ENCODE results near the gene ZNF774.
A peak's percentile ranks its signal among the peaks of the same experiment; 100 is the strongest.
"Not testable (repeated sequence)": the region's sequence is repeated elsewhere in the genome, so short reads cannot be mapped to it uniquely, and the experiment has no call there.

Gene ZNF774

DNA sequence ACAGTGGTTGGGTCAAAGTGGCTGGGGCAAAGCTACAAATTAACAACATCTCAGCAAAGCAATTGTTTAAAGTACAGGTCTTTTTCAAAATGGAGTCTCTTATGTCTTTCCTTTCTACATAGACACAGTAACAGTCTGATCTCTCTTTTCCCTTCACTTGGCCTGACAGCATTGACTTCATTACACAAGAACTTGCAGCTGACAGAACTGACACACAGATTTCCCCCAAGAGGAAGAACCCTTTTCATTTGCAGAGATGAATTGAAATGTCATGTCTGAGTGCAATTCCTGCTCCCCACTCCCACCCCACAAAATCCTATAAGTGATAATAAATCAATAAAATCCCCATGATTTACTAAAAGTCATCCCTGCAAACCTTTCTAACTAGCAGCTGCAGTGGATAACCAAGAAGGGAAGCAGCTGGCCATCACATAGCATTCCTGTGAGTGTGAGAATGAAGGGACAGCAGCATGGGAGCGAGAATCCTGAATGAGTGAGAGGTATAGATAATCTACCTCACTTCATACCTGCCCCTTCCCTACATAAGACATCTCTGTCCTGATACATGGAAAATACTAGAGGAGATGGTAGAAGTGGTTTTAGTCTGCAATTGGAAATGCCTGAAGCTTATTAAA is 4.5 kb upstream of the ZNF774 start:
- DNase-seq, result not testable (repeated sequence)

- no peak for DNase-seq
These were observed 3.6 kb upstream of the ZNF774 start for GRCh38 chr15:90348456-90348855.

DNA sequence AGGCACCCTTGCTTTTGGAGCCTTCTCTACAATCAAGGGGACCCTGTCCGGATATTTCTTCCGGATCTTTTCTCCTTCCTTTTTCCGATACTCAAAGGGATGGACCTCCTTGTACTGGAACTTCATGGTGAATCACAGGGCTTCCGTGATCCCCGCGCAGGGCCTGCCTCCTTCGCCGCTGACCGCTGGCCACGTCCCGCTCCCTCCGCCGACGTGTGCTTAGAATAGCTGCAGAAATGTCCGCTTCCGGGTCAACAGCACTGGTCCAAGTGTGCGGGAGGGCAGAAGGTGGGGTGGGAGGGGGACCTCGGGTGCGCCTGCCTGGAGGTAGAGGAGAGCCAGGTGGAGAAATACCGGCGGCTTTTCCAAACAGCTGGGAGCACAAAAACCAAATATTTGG is 3.0 kb upstream of the ZNF774 start:
- DNase-seq, result no peak

- no peak for DNase-seq
These were observed 2.3 kb upstream of the ZNF774 start for GRCh38 chr15:90349821-90350220.

GRCh38 chr15:90351479-90352106 is 491 bp upstream of the ZNF774 start:
- DNase-seq, result no peak

- DNase-seq, result no peak
These were observed 2.9 kb downstream of the ZNF774 start for GRCh38 chr15:90354986-90355385.

GRCh38 chr15:90358124-90359033 is 6.3 kb downstream of the ZNF774 start:
- DNase-seq, result no peak

DNA sequence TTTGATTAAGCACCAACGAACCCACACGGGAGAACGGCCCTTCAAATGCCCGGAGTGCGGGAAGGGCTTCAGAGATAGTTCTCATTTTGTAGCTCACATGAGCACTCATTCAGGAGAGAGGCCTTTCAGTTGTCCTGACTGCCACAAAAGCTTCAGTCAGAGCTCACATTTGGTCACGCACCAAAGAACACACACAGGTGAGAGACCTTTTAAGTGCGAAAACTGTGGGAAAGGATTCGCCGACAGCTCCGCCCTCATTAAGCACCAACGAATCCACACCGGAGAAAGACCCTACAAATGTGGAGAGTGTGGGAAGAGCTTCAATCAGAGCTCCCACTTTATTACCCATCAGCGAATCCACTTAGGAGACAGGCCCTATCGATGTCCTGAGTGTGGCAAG is 8.7 kb downstream of the ZNF774 start:
- DNase-seq, result no peak

DNA sequence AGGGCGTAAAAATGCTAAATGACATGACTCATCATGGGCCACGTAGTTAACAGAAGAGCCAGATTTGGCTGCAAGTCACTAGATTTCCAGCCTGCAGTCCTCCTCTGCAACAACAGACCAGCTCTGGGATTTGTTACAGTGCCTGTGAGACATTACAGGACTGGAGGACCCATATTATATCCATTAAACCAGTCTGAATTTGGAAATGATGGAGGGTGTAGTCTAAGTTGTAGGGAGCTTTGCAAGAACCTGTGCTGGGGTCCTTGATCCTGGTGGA is 10.8 kb downstream of the ZNF774 start:
- no peak for DNase-seq

GRCh38 chr15:90364251-90364650 is 12.2 kb downstream of the ZNF774 start:
- DNase-seq, result no peak

DNA sequence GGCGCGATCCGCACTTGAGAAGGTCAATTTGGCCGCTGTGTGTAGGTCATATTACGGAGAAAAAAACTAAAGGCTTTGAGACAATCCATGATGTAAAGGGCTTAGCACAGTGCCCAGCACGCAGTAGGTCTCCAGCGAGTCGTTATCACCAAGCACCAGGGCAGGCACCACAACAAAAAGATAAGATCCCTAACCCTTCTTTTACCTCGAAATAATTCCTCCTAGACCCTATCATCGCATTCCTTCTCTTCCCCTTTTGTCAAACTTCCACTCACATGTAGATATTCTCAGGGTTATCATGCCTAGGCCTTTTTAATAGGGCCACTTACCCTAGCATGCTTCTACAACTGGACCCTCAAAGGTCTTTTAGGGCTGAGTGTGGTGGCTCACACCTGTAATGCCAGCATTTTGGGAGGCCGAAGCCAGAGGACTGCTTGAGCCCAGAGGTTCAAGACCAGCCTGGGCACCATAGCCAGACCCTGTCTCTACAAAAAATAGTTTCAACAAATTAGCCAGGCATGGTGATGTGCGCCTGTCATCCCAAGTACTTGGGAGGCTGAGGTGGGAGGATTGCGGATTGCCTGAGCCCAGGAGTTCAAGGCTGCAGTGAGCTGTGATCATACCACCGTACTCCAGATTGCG is 13.5 kb downstream of the ZNF774 start:
- no peak for DNase-seq

DNA sequence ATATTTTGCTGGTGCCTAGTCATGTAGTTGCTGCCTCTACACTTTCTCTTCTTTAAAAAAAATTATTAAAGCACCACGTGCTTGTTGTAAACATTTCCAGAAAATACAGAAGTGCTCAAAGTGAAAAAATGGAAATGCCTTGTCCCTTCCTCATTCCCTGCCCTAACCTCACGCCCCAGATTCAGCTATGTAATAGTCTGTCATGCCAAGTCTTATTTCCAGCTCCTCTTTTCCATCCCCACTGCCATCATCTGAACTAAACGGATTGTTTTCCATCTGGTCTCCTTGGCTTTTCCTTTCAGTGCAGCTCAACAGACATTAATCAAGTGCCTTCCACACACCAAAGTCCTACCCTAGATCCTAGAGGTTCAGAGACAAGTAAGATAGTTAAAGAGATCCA is 15.5 kb downstream of the ZNF774 start:
- DNase-seq, result no peak

- DNase-seq, result no peak
These were observed 23.0 kb downstream of the ZNF774 start for GRCh38 chr15:90375071-90375470.

GRCh38 chr15:90376789-90377188 is 24.7 kb downstream of the ZNF774 start:
- no peak for DNase-seq

GRCh38 chr15:90379263-90379662 is 27.2 kb downstream of the ZNF774 start:
- no peak for DNase-seq

DNA sequence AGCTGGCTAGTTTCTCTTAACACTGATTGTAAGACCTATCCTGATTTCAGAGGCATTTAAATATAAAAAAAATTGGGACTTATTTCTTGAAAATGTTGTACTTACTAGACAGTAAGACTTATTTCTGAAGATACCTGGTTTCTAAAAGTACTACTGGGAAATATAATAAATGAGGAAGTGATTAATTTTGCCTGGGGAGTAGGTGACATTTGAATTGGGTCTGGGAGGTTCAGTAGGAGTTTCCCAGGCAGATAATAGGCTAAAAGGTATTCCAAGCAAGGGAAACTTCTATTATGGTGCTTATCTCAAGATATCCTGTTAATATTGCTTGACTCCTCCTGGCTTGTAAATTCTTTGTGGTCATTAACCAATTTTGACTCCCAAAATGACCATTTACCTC is 29.4 kb downstream of the ZNF774 start:
- DNase-seq, result no peak

DNA sequence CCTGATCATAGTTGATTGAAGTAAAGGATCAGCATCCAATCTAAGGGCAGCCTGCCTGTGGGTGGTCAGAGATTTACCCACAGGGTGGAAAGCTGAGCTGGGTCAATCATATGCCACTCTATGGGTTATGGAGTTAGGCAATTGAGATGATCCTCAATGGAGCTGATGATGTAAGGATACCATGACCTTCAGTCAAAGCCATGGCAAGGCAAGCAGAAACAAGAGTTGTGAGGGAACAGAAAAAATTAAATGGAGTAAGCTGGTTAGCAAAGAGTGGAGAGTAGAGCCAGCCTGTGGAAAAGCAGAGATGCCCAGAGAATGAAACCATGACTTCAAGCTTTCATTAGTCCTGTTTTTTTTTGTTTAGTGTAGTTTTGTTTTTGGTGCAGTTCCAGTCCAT is 30.2 kb downstream of the ZNF774 start:
- no peak for DNase-seq

GRCh38 chr15:90386221-90386620 is 34.1 kb downstream of the ZNF774 start:
- DNase-seq, result no peak

- DNase-seq, result peak; percentile 98
These were observed 35.7 kb downstream of the ZNF774 start, which contains the start of gene IQGAP1 for GRCh38 chr15:90387534-90388461. IQGAP1 (plus strand) TSS chr15:90388242; CDS start chr15:90388342, 100 bp downstream.

- DNase-seq, result peak; percentile 71
These were observed 36.6 kb downstream of the ZNF774 start for GRCh38 chr15:90388462-90389380.

GRCh38 chr15:90389513-90389912 is 37.4 kb downstream of the ZNF774 start:
- no peak for DNase-seq

Data from left hindlimb (tissue), 1 donor.